ENCODE data around the gene RADX.

DNA sequence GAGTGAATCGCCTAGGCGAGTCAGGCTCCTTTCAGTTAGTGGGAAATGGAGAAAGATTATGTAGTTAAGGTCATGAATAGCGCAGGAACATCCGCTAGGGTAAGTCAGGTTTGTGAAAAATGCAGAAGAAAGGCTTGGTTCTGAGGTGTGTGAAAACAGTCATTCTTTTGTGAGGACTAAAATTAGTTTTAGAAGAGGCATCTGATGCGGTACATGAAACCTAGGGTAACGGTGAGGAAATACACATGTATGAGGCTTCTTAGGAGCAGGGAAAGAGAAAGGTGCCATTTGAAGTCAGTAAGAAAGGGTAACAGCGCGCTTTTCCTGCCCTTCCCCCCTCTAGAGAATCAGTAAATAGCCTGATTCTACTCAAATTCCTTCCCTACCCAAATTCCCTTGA lies 114.2 kb downstream of the RADX start:
- TF ChIP-seq, protein P1, sequence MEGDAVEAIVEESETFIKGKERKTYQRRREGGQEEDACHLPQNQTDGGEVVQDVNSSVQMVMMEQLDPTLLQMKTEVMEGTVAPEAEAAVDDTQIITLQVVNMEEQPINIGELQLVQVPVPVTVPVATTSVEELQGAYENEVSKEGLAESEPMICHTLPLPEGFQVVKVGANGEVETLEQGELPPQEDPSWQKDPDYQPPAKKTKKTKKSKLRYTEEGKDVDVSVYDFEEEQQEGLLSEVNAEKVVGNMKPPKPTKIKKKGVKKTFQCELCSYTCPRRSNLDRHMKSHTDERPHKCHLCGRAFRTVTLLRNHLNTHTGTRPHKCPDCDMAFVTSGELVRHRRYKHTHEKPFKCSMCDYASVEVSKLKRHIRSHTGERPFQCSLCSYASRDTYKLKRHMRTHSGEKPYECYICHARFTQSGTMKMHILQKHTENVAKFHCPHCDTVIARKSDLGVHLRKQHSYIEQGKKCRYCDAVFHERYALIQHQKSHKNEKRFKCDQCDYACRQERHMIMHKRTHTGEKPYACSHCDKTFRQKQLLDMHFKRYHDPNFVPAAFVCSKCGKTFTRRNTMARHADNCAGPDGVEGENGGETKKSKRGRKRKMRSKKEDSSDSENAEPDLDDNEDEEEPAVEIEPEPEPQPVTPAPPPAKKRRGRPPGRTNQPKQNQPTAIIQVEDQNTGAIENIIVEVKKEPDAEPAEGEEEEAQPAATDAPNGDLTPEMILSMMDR (IDR thresholded peaks at IDR 0.05), result peak in 1 of 6 experiments; percentile 6
- TF ChIP-seq POLR2A (IDR thresholded peaks at IDR 0.05), result no peak

All from esophagus squamous epithelium (tissue), 4 donors.